Right lobe of liver (tissue), 4 donors: ENCODE measurements around the gene GIN1.

Source experiments
- POLR2A ChIP-seq: fragments of 450-650 bp; IDR thresholded peaks from one replicate; pipeline ENCODE4 v1.6.1; 2017; ENCODE audit warnings: antibody characterized with exemption, mild to moderate bottlenecking
- TF ChIP-seq, protein P1 (sequence below), 4 donors: fragments of 200-600 bp in 3 of 4; fragments of 450-650 bp in 1 of 4; IDR thresholded peaks; one replicate each; pipeline versions ENCODE4 v1.5.1 to v1.8.0; 2016 to 2022; ENCODE audit warnings: antibody characterized with exemption in 4 of 4, mild to moderate bottlenecking in 2 of 4
- donor health status: DM: no; HTN: no; CAD: no.
- donor health status: DM: no; HTN: no; CAD: no.
- donor health status: DM: no; HTN: yes; CAD: no.

GRCh38 chr5:103120607-103121200, 766 bp upstream of the GIN1 start:
- no peak for TF ChIP-seq POLR2A
- TF ChIP-seq, protein P1, sequence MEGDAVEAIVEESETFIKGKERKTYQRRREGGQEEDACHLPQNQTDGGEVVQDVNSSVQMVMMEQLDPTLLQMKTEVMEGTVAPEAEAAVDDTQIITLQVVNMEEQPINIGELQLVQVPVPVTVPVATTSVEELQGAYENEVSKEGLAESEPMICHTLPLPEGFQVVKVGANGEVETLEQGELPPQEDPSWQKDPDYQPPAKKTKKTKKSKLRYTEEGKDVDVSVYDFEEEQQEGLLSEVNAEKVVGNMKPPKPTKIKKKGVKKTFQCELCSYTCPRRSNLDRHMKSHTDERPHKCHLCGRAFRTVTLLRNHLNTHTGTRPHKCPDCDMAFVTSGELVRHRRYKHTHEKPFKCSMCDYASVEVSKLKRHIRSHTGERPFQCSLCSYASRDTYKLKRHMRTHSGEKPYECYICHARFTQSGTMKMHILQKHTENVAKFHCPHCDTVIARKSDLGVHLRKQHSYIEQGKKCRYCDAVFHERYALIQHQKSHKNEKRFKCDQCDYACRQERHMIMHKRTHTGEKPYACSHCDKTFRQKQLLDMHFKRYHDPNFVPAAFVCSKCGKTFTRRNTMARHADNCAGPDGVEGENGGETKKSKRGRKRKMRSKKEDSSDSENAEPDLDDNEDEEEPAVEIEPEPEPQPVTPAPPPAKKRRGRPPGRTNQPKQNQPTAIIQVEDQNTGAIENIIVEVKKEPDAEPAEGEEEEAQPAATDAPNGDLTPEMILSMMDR (IDR thresholded peaks at IDR 0.05): no peak
